ENCODE results near the gene RGS3.
A peak's percentile ranks its signal among the peaks of the same experiment; 100 is the strongest.

RGS3 gene

GRCh38 chr9:113574441-113575262 is 111.1 kb downstream of the RGS3 start:
- no peak for DNase-seq

GRCh38 chr9:113577525-113578261 is 114.2 kb downstream of the RGS3 start:
- DNase-seq, result no peak

GRCh38 chr9:113578279-113578865 is 114.8 kb downstream of the RGS3 start:
- DNase-seq, result no peak

GRCh38 chr9:113578882-113579282 is 115.4 kb downstream of the RGS3 start:
- peak; percentile 91 for DNase-seq

- DNase-seq, result peak; percentile 89
These were observed 115.9 kb downstream of the RGS3 start for GRCh38 chr9:113579283-113580040.

- DNase-seq, result peak; percentile 70
These were observed 116.8 kb downstream of the RGS3 start for GRCh38 chr9:113580041-113580953.

- no peak for DNase-seq
These were observed 117.4 kb downstream of the RGS3 start for GRCh38 chr9:113580954-113581311.

- DNase-seq, result peak; percentile 98
These were observed 118.6 kb downstream of the RGS3 start for GRCh38 chr9:113581865-113582697.

GRCh38 chr9:113582698-113583200 is 119.2 kb downstream of the RGS3 start:
- DNase-seq, result no peak

GRCh38 chr9:113583511-113584427 is 120.2 kb downstream of the RGS3 start:
- DNase-seq, result no peak

- DNase-seq, result no peak
These were observed 121.0 kb downstream of the RGS3 start for GRCh38 chr9:113584428-113585084.

- peak; percentile 42 for DNase-seq
These were observed 121.5 kb downstream of the RGS3 start for GRCh38 chr9:113585085-113585442.

GRCh38 chr9:113585555-113585954 is 122.0 kb downstream of the RGS3 start:
- no peak for DNase-seq

GRCh38 chr9:113587471-113588031 is 124.0 kb downstream of the RGS3 start:
- DNase-seq, result no peak

GRCh38 chr9:113588242-113588810 is 124.8 kb downstream of the RGS3 start:
- no peak for DNase-seq

GRCh38 chr9:113588936-113589335 is 125.4 kb downstream of the RGS3 start:
- DNase-seq, result no peak

- DNase-seq, result no peak
These were observed 125.9 kb downstream of the RGS3 start for GRCh38 chr9:113589407-113589806.

- peak; percentile 50 for DNase-seq
These were observed 126.4 kb downstream of the RGS3 start for GRCh38 chr9:113589890-113590289.

GRCh38 chr9:113590389-113590788 is 126.9 kb downstream of the RGS3 start:
- no peak for DNase-seq

Data from MV-4-11 (cell line).